Keratinocyte (primary cell): Measurements from ENCODE around the gene LAMA2. TPM values are rescaled to one million over a fixed set of nuclear protein-coding genes. Genes with fewer than 3 reads are reported as not detected.

ENCODE experiments used
- DNase-seq: peaks from one replicate; pipeline ENCODE4 v3.0.0-alpha.2; 2011; ENCODE audit warnings: low read depth, missing footprints, low spot score
- FAIRE-seq: peaks from 2 replicates; lab custom pipeline; 2011; peaks lifted over from hg19 to GRCh38; lab: Jason Lieb, UNC
- H2AFZ ChIP-seq: 2 replicates; pipeline ENCODE4 v1.6.0; 2012; ENCODE audit warnings: low read length, control low read depth, inconsistent platforms; ENCODE audit not compliant: control insufficient read depth
- H3K27ac ChIP-seq: 2 replicates; pipeline ENCODE4 v1.5.1; 2011; ENCODE audit warnings: low read length; ENCODE audit not compliant: control insufficient read depth, insufficient read depth
- H3K27me3 ChIP-seq: 3 replicates; pipeline ENCODE4 v1.6.0; 2011; ENCODE audit warnings: low read length; ENCODE audit not compliant: control insufficient read depth, insufficient read depth; ENCODE audit errors: extremely low read depth
- H3K36me3 ChIP-seq, 2 experiments: 2 replicates in 1 of 2; 3 replicates in 1 of 2; pipeline ENCODE4 v1.5.1; 2011; ENCODE audit warnings: low read length in 2 of 2, mild to moderate bottlenecking in 1 of 2; ENCODE audit not compliant: control insufficient read depth in 2 of 2, insufficient read depth in 2 of 2; ENCODE audit errors: extremely low read depth in 1 of 2
- H3K4me1 ChIP-seq: 3 replicates; pipeline ENCODE4 v1.5.1; 2011; ENCODE audit warnings: low read length; ENCODE audit not compliant: control insufficient read depth, insufficient read depth; ENCODE audit errors: extremely low read depth
- H3K4me2 ChIP-seq: 3 replicates; pipeline ENCODE4 v1.6.0; 2011; ENCODE audit warnings: low read depth, low read length; ENCODE audit not compliant: control insufficient read depth, insufficient read depth; ENCODE audit errors: extremely low read depth
- H3K4me3 ChIP-seq, 3 experiments: fragments of 200-600 bp in 1 of 3; sonication (generic) in 1 of 3; 2 replicates in 2 of 3; 3 replicates in 1 of 3; pipeline ENCODE4 v1.5.1; 2011 to 2016; ENCODE audit warnings: low read length in 3 of 3, mild to moderate bottlenecking in 3 of 3, control low read depth in 2 of 3, inconsistent platforms in 1 of 3, low read depth in 1 of 3, mixed read lengths in 1 of 3, mixed run types in 1 of 3, moderate library complexity in 1 of 3; ENCODE audit not compliant: control insufficient read depth in 2 of 3, insufficient read depth in 2 of 3; ENCODE audit errors: extremely low read depth in 1 of 3
- H3K79me2 ChIP-seq: 2 replicates; pipeline ENCODE4 v1.6.0; 2012; ENCODE audit warnings: low read length; ENCODE audit not compliant: control insufficient read depth, insufficient read depth
- H3K9ac ChIP-seq: 3 replicates; pipeline ENCODE4 v1.6.0; 2011; ENCODE audit warnings: low read length; ENCODE audit not compliant: control insufficient read depth, insufficient read depth; ENCODE audit errors: extremely low read depth
- H3K9me1 ChIP-seq: 3 replicates; pipeline ENCODE4 v1.6.0; 2011; ENCODE audit warnings: low read length; ENCODE audit not compliant: control insufficient read depth, insufficient read depth; ENCODE audit errors: extremely low read depth
- H3K9me3 ChIP-seq: 2 replicates; pipeline ENCODE4 v1.5.1; 2012; ENCODE audit warnings: low read depth, low read length; ENCODE audit not compliant: control insufficient read depth
- H4K20me1 ChIP-seq: 3 replicates; pipeline ENCODE4 v1.6.0; 2011; ENCODE audit warnings: low read length; ENCODE audit not compliant: control insufficient read depth, insufficient read depth; ENCODE audit errors: extremely low read depth
- EZH2 ChIP-seq: IDR thresholded peaks from one replicate; pipeline ENCODE4 v1.6.1; 2012; ENCODE audit warnings: inconsistent platforms, mild to moderate bottlenecking, low read length, moderate library complexity
- dilution Hi-C: fragments of 300-500 bp; cut with MboI; formaldehyde crosslinking; loops from one replicate; pipeline ENCODE4 v1.7.0; 2020; ENCODE audit warnings: low sequenced_read_pairs; ENCODE audit not compliant: extremely low pct_ligation_motif_present
- polyA plus RNA-seq, 5 experiments: library from polyadenylated mRNA; depleted of rRNA in 3 of 5; stranded (reverse) in 3 of 5; stranded (forward) in 1 of 5; unstranded in 1 of 5; fragments of >200 nt; gene quantifications; 1 replicate in 1 of 5; 2 replicates in 3 of 5; 3 replicates in 1 of 5; pipeline versions ENCODE4 v1.2.1 to v1.2.3, GENCODE V29; 2011 to 2012; ENCODE audit warnings: missing spikeins in 2 of 5, low read depth in 1 of 5, low replicate concordance in 1 of 5
- TF ChIP-seq, protein P1 (sequence below), 3 experiments: IDR thresholded peaks in 1 of 3; conservative IDR thresholded peaks in 1 of 3; optimal IDR thresholded peaks in 1 of 3; 2 replicates in 2 of 3; 3 replicates in 1 of 3; pipeline versions ENCODE3 to v1.5.1; 2011; ENCODE audit warnings: low read length in 3 of 3, mild to moderate bottlenecking in 3 of 3, moderate library complexity in 2 of 3, control low read depth in 1 of 3, inconsistent platforms in 1 of 3; ENCODE audit not compliant: insufficient read depth in 2 of 3; ENCODE audit errors: extremely low read depth in 1 of 3

LAMA2 gene
- polyA plus RNA-seq, 1 donor (not counting 4 experiments of a cell fraction or from before 2014, with no cell fraction given): 1.4 TPM

DNA sequence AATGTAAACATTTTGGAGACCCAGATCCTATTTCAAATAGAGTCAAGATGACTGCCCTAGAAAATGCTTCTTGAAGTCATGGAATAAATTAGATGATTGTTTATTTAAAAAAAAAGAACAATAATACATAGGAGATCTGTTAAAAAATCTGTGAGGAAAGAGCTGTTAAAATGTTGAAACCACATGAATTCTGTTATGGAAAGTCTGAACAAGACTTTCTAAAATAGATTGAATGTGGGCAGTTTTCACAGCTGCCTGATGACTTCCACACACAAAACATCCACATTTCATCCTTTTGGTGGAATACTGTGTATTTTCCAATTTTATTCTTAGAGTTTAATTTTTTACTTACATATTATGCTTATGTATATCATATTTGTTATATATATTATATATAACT lies 186.1 kb downstream of the LAMA2 start:
- Histone ChIP-seq H3K36me3 (no peaks in the 10 kb centered on the region), H3K27me3 (no peaks in the 10 kb centered on the region), H3K79me2 (no peaks in the 10 kb centered on the region), H3K9me1 (no peaks in the 10 kb centered on the region), H3K4me3 (no peak overlapping the region), H3K27ac (no peak overlapping the region), H3K9ac (no peak overlapping the region), H2AFZ (no peak overlapping the region), H3K4me2 (no peak overlapping the region), H3K4me1 (no peaks in the 10 kb centered on the region), H4K20me1 (no peaks in the 10 kb centered on the region), H3K9me3 (no peaks in the 10 kb centered on the region)
- DNase-seq: no peak
- no peak for FAIRE-seq
- TF ChIP-seq, protein P1, sequence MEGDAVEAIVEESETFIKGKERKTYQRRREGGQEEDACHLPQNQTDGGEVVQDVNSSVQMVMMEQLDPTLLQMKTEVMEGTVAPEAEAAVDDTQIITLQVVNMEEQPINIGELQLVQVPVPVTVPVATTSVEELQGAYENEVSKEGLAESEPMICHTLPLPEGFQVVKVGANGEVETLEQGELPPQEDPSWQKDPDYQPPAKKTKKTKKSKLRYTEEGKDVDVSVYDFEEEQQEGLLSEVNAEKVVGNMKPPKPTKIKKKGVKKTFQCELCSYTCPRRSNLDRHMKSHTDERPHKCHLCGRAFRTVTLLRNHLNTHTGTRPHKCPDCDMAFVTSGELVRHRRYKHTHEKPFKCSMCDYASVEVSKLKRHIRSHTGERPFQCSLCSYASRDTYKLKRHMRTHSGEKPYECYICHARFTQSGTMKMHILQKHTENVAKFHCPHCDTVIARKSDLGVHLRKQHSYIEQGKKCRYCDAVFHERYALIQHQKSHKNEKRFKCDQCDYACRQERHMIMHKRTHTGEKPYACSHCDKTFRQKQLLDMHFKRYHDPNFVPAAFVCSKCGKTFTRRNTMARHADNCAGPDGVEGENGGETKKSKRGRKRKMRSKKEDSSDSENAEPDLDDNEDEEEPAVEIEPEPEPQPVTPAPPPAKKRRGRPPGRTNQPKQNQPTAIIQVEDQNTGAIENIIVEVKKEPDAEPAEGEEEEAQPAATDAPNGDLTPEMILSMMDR (optimal IDR thresholded peaks at IDR 0.05 in 1 of 3, IDR thresholded peaks at IDR 0.05 in 1 of 3, conservative IDR thresholded peaks at IDR 0.05 in 1 of 3; ENCODE audit: extremely low read depth in 1 of 3, insufficient read depth in 2 of 3, low read length in 3 of 3): no peak
- no peak for TF ChIP-seq EZH2
- dilution Hi-C loops: no loop called here

DNA sequence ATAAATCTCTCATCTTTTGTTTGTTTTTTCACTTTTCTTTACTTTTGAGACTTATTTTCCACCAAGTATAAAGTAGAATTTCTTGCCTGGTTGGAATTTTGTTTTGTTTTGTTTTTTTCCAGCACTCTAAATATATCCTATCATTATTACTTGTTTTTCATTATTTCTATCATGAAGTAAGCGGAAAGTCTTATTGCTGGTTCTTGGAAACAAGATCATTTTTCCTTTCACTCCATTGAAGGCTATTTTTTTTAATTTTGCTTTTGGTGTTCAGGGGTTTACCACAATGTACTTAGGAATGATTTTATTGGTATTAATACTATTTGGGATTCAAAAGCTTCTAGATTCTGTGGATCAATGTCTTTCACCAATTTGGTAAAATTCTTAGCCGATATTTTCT lies 190.1 kb downstream of the LAMA2 start:
- no peak for DNase-seq
- H3K9me3 ChIP-seq: no peaks in the 10 kb centered on the region
- no peak overlapping the region for H3K9ac ChIP-seq
- no peak overlapping the region for H3K27ac ChIP-seq
- no peaks in the 10 kb centered on the region for H3K79me2 ChIP-seq
- no peaks in the 10 kb centered on the region for H4K20me1 ChIP-seq
- H3K4me3 ChIP-seq: no peak overlapping the region
- FAIRE-seq: no peak
- H3K9me1 ChIP-seq: no peaks in the 10 kb centered on the region
- no peaks in the 10 kb centered on the region for H3K27me3 ChIP-seq
- TF ChIP-seq, protein P1 (optimal IDR thresholded peaks at IDR 0.05 in 1 of 3, IDR thresholded peaks at IDR 0.05 in 1 of 3, conservative IDR thresholded peaks at IDR 0.05 in 1 of 3; ENCODE audit: extremely low read depth in 1 of 3, insufficient read depth in 2 of 3, low read length in 3 of 3): no peak
- no peak for TF ChIP-seq EZH2
- dilution Hi-C loops: no loop called here
- no peaks in the 10 kb centered on the region for H3K36me3 ChIP-seq
- H2AFZ ChIP-seq: no peak overlapping the region
- H3K4me1 ChIP-seq: no peaks in the 10 kb centered on the region
- no peak overlapping the region for H3K4me2 ChIP-seq
